HCT116 (cell line): ENCODE results near the gene LRSAM1.

Experiments used
- EZH2phosphoT487 ChIP-seq: fragments of 200-600 bp; IDR thresholded peaks from 2 replicates; pipeline ENCODE4 v1.6.1; 2018; ENCODE audit warnings: antibody characterized with exemption, borderline replicate concordance
- POLR2A ChIP-seq: IDR thresholded peaks from 2 replicates; pipeline ENCODE4 v1.7.0; 2011; ENCODE audit warnings: borderline replicate concordance; ENCODE audit not compliant: insufficient read depth, insufficient read length; ENCODE audit errors: extremely low read depth
- POLR2AphosphoS5 ChIP-seq: IDR thresholded peaks from 2 replicates; pipeline ENCODE4 v1.6.1; 2011; ENCODE audit warnings: mild to moderate bottlenecking, low read depth, low read length, moderate library complexity
- SIN3A ChIP-seq: IDR thresholded peaks from 2 replicates; pipeline ENCODE4 v1.6.1; 2012; ENCODE audit warnings: low read depth
- SP1 ChIP-seq: IDR thresholded peaks from 2 replicates; pipeline ENCODE4 v1.6.1; 2012; ENCODE audit warnings: low read depth
- TCF7L2 ChIP-seq: IDR thresholded peaks from 2 replicates; pipeline ENCODE4 v1.7.0; 2011; ENCODE audit warnings: borderline replicate concordance, inconsistent platforms; ENCODE audit not compliant: insufficient read depth, insufficient read length; ENCODE audit errors: extremely low read depth
- TF ChIP-seq, protein P1 (sequence below), 3 experiments: fragments of 200-600 bp in 1 of 3; sonication (generic) in 1 of 3; IDR thresholded peaks in 2 of 3; conservative IDR thresholded peaks in 1 of 3; 2 replicates each; pipeline ENCODE4 v1.5.1; 2012 to 2017; ENCODE audit warnings: low read depth in 2 of 3, low read length in 2 of 3, antibody characterized with exemption in 1 of 3, borderline replicate concordance in 1 of 3, control low read depth in 1 of 3, mild to moderate bottlenecking in 1 of 3, mixed read lengths in 1 of 3, mixed run types in 1 of 3, moderate library complexity in 1 of 3; ENCODE audit not compliant: insufficient read depth in 1 of 3
- TF ChIP-seq, protein P2 (sequence below): IDR thresholded peaks from 2 replicates; pipeline ENCODE4 v1.6.1; 2011; ENCODE audit warnings: mild to moderate bottlenecking, low read length, moderate library complexity; ENCODE audit not compliant: insufficient replicate concordance; ENCODE audit errors: extremely low read depth
- TF ChIP-seq, protein P3 (sequence below): IDR thresholded peaks from 2 replicates; pipeline ENCODE4 v1.6.1; 2012; ENCODE audit warnings: low read depth
- TF ChIP-seq, protein P4 (sequence below): IDR thresholded peaks from 2 replicates; pipeline ENCODE4 v1.6.1; 2012

DNA sequence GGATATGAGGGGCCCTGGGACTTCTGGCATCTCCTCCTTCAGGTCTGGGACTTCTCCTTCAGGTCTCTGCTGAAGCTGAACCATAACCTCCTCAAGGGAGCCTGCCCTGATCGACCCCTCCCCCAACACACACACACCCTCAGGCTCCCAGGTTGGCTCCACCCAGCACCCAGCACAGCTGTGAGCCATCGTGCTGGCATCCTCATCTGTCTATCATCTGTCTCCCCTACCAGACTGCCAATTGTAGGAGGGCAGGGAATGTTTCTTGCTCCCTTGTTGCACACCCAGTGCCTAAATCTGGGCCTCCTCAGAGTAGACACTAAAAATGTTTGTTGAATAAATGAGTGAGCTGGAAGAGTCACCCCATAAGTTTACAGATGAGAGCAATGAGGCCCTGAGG lies 71.4 kb downstream of the LRSAM1 start:
- TF ChIP-seq, protein P1, sequence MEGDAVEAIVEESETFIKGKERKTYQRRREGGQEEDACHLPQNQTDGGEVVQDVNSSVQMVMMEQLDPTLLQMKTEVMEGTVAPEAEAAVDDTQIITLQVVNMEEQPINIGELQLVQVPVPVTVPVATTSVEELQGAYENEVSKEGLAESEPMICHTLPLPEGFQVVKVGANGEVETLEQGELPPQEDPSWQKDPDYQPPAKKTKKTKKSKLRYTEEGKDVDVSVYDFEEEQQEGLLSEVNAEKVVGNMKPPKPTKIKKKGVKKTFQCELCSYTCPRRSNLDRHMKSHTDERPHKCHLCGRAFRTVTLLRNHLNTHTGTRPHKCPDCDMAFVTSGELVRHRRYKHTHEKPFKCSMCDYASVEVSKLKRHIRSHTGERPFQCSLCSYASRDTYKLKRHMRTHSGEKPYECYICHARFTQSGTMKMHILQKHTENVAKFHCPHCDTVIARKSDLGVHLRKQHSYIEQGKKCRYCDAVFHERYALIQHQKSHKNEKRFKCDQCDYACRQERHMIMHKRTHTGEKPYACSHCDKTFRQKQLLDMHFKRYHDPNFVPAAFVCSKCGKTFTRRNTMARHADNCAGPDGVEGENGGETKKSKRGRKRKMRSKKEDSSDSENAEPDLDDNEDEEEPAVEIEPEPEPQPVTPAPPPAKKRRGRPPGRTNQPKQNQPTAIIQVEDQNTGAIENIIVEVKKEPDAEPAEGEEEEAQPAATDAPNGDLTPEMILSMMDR (IDR thresholded peaks at IDR 0.05 in 2 of 3, conservative IDR thresholded peaks at IDR 0.05 in 1 of 3; ENCODE audit: borderline replicate concordance in 1 of 3, insufficient read depth in 1 of 3, low read depth in 2 of 3, low read length in 2 of 3): no peak
- TF ChIP-seq POLR2AphosphoS5: no peak
- TF ChIP-seq SIN3A: no peak
- TF ChIP-seq, protein P2, sequence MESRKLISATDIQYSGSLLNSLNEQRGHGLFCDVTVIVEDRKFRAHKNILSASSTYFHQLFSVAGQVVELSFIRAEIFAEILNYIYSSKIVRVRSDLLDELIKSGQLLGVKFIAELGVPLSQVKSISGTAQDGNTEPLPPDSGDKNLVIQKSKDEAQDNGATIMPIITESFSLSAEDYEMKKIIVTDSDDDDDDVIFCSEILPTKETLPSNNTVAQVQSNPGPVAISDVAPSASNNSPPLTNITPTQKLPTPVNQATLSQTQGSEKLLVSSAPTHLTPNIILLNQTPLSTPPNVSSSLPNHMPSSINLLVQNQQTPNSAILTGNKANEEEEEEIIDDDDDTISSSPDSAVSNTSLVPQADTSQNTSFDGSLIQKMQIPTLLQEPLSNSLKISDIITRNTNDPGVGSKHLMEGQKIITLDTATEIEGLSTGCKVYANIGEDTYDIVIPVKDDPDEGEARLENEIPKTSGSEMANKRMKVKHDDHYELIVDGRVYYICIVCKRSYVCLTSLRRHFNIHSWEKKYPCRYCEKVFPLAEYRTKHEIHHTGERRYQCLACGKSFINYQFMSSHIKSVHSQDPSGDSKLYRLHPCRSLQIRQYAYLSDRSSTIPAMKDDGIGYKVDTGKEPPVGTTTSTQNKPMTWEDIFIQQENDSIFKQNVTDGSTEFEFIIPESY: no peak
- TF ChIP-seq EZH2phosphoT487: no peak
- TF ChIP-seq, protein P3, sequence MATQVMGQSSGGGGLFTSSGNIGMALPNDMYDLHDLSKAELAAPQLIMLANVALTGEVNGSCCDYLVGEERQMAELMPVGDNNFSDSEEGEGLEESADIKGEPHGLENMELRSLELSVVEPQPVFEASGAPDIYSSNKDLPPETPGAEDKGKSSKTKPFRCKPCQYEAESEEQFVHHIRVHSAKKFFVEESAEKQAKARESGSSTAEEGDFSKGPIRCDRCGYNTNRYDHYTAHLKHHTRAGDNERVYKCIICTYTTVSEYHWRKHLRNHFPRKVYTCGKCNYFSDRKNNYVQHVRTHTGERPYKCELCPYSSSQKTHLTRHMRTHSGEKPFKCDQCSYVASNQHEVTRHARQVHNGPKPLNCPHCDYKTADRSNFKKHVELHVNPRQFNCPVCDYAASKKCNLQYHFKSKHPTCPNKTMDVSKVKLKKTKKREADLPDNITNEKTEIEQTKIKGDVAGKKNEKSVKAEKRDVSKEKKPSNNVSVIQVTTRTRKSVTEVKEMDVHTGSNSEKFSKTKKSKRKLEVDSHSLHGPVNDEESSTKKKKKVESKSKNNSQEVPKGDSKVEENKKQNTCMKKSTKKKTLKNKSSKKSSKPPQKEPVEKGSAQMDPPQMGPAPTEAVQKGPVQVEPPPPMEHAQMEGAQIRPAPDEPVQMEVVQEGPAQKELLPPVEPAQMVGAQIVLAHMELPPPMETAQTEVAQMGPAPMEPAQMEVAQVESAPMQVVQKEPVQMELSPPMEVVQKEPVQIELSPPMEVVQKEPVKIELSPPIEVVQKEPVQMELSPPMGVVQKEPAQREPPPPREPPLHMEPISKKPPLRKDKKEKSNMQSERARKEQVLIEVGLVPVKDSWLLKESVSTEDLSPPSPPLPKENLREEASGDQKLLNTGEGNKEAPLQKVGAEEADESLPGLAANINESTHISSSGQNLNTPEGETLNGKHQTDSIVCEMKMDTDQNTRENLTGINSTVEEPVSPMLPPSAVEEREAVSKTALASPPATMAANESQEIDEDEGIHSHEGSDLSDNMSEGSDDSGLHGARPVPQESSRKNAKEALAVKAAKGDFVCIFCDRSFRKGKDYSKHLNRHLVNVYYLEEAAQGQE: no peak
- no peak for TF ChIP-seq POLR2A
- TF ChIP-seq SP1: no peak
- TF ChIP-seq TCF7L2: no peak
- TF ChIP-seq, protein P4, sequence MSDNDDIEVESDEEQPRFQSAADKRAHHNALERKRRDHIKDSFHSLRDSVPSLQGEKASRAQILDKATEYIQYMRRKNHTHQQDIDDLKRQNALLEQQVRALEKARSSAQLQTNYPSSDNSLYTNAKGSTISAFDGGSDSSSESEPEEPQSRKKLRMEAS: no peak
